Measurements from ENCODE around the gene DNAJC19.
"Not testable (repeated sequence)": the region's sequence is repeated elsewhere in the genome, so short reads cannot be mapped to it uniquely, and the experiment has no call there.

DNAJC19 gene

DNA sequence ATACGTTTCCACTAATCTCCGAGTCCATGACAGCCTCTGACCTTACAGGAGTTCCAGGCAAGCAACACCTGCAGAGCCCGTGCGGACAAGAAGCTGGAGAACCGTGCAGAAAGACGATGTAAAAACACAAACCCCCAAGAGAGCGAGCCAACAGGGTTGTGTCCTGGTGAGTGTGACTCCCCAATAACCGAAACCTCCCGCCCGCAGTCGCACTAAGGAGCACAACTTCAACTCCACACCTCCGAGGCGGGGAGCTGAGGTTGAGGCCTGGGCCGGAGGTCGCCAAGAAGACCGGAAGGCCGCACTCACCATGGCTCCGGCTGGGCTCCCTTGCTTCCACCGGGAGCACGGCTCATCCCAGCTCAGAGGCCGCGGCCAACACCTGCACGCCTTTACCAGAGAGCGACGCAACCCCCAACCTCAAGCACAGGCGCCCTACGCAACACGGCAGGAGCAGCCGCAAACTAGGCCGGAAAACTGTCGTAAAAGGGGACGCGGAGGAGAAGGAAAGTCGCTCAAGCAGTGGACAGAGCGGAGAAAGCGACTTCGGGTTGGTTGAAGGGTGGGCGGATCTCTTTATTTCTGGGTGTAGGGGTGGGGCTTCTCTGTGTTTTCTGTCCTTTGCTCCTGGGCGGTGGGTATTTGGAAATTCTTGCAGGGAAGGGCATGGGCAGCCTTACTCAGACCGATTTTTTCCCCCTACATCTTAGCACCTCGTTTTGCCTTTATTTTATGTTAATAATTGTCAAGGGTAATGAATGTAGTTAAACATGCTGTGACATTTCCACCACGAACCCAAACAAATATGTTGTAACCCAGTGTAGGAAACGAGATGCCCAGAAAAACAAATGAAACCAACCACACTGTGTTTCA is at the start of gene DNAJC19:
TSS of gene DNAJC19 (minus strand) at position 446 of the 873 bp plus-strand sequence. CDS start at position 312, 134 bp downstream.
- peak; percentile 48 to 96 (median 88) for DNase-seq

DNA sequence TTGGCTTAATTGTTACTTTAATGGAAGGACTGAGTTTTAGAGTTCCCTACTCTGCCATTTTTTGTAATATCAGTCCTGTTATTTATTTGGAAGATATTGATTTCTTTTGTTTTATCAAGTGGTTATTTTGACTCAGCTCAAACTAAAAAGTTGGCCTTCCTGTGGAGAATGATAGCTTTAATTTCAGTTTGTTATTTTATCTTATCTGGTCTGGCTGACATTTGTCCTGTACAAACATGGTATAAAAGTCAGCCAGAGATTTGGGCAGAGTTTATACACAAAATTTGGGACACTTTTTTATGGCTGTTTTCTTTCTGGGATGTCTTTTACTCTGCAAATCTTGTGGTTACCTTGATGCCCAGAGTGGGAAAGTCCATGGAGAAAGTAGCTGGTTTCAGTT is 41.4 kb upstream of the DNAJC19 start:
- no peak for DNase-seq

DNA sequence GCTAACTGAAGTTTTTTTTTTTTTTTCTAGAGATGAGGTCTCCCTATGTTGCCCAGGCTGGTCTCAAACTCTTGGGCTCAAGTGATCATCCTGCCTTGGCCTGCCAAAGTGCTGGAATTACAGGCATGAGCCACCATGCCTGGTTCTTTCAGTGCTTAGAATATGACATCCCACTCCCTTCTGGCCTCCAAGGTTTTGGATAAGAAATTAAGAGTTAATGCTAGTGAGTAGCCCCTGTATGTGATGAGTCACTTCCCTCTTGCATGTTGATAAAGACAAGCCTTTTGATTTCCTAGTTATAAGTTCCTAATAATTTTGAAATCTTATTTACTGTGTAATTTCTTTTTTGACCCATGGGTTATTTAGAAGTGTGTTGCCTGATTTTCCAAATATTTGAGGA is 35.7 kb upstream of the DNAJC19 start:
- no peak for DNase-seq

DNA sequence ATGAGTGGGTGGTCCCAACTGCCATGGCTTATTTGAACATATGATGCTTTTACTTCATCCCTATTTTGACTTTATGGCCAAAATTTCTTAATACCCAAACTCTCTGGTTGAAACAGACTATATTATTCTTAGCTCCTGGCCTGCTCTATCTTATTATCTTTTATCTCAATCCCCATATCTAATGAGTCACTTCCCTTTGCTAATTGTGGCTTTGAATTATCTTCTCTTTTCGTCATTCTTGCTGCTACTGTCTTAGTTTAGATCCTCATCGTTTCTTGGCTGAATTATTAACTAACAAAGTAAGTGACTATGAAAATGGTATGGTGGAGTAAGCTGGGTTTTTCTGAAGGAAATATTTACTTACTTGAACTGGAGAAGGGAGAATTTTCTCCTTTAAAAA is 28.2 kb upstream of the DNAJC19 start:
- DNase-seq: no peak

DNA sequence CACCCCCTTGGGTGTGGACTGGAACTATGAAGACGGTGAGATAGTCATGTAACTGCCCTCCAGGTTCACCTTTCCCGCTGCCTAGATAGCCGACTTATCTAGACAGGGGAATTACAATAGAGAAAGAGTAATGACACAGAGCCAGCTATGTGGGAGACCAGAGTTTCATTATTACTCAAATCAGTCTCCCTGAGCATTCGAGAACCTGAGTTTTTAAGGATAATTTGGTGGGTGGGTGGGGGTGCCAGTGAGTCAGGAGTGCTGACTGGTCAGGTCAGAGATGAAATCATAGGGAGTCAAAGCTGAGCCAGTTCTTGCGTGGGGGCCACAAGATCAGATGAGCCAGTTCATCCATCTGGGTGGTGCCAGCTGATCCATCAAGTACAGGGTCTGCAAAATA is 19.7 kb upstream of the DNAJC19 start:
- DNase-seq: no peak

DNA sequence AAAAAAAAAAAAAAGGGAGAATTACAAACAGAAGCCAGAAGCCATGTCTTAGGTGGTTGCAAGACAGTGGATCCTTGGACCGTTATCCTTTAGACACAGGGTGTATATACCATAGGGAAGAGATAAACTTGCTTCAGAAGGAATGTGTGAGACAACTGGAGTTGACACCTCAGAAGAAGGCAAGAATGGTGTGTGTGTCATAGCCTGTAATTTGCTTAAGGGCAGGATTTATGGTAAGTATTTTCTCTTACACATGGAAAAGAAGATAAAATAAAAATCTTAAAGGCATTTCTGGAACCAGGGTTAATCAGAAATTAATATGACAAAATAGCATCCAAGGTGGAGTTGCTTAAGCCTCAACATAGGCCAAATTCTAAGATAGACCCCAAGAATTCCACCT is 19.3 kb upstream of the DNAJC19 start:
- no peak for DNase-seq

DNA sequence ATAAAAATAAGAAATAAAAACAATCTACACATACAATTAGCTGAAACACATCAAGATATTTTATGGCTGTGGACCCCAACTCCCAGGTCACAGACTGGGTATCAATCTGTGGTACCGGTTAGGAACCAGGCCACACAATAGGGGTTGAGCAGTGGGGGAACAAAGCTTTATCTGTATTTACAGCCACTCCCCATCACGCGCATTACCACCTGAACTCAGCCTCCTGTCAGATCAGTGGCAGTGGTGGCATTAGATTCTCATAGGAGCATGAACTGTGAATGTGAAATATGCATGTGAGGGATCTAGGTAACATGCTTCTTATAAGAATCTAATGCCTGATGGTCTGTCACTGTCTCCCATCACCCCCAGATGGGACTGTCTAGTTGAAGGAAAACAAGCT is 17.7 kb upstream of the DNAJC19 start:
- DNase-seq: no peak

DNA sequence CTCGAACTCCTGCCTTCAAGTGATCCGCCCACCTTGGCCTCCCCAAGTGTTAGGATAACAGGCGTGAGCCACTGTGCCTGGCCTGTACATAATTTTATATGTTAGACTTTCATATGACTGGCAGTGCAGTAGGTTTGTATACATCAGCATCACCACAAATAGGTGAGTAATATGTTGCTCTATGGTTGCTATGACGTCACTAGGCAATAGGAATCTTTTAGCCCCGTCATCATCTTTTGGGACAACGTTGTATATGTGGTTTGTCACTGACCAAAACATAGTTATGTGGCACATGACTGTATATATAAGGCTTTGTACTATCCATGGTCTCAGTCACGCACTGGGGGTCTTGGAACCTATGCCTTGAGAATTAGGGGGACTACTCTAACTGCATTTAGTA is 17.0 kb upstream of the DNAJC19 start:
- DNase-seq: no peak

DNA sequence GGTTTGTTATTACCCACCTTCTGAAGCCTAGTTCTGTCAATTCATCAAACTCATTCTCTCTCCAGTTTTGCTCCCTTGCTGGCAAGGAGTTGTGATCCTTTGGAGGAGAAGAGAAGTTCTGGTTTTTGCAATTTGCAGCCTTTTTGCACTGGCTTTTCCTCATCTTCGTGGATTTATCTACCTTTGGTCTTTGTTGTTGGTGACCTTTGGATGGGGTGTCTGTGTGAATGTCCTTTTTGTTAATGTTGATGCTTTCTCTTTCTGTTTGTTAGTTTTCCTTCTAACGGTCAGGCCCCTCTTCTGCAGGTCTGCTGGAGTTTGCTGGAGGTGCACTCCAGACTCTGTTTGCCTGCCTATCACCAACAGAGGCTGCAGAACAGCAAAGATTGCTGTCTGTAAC is 13.9 kb upstream of the DNAJC19 start:
- DNase-seq: not testable (repeated sequence)

DNA sequence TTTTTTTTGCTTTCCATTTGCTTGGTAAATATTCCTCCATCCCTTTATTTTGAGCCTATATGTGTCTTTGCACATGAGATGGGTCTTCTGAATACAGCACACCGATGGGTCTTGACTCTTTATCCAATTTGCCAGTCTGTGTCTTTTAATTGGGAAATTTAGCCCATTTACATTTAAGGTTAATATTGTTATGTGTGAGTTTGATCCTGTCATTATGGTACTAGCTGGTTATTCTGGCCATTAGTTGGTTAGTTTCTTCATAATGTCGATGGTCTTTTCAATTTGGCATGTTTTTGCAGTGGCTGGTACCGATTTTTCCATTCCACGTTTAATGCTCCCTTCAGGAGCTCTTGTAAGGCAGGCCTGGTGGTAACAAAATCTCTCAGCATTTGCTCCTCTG is 12.8 kb upstream of the DNAJC19 start:
- DNase-seq: not testable (repeated sequence)

DNA sequence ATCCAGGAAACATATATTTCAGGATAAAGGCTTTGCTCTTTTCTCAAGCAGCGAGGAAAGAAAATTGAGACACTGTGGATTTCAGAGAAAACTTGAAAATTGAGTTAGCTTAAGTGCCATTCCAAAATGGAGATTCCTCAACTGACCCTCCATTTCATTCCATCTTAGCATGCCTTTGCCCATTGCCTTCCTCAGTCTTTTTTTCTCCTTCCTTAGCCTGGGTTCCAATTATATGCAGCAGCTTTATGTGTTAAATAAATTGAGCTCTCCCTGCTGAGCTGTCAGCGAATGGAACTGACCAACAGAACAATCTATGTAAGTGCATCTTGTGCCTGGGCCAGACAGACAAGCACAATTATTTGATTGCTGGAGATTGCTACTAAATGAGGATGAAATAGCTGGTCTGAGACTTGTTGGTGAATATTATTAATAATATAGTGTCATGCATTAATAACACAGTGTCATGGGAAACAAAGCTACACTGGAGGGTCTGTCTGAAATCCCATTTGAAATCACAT is 6.9 kb upstream of the DNAJC19 start:
- no peak for DNase-seq

DNA sequence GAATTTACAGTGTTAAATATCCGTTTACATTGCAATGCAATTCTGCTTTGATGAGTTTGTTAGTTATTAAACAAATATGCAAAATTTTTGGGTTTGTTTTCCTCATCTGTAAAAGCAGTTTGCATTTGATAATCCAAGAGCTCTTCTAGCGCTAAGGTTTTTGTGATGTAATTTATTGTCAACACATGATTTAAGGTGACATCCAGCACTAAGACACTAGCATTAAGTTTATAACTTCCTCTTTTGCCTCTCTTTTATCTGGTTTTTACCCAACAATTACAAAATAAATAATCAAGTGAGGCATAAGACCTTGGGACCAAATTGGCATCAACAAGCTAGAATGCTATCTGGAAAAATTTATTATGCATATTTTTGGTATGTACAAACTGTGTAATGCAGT is 969 bp upstream of the DNAJC19 start:
- no peak for DNase-seq

DNA sequence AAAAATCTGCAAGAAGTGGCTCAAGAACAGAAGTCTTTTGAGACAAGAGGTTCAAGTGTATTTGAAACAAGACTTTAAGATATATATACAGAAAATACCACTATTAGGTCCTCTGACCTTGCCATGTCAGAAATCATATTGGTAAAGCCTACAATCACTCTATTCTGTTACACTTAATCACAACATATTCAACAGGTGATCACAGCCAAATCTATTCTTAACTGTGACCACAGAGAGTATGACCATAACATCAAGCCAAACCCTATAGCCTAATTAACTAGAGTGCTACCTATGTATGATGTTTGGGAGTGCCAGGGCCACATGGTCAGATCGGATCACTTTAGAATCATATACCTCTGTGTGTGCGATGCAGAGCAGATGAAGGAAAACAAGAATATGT is 2.2 kb downstream of the DNAJC19 start:
- no peak for DNase-seq

DNA sequence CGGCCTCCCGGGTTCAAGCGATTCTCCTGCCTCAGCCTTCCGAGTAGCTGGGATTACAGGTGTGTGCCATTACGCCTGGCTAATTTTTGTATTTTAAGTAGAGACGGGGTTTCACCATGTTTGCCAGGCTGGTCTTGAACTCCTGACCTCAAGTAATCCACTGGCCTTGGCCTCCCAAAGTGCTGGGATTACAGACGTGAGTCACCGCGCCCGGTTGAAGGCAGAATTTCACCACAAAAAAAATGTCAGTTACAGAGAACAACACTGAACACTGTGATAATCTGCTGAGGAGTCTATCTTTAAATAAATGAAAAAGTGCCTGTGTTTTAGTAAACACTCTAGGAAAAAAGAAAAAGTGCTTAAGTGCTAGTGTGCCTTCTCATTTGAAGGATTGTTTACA is 3.2 kb downstream of the DNAJC19 start:
- not testable (repeated sequence) for DNase-seq

DNA sequence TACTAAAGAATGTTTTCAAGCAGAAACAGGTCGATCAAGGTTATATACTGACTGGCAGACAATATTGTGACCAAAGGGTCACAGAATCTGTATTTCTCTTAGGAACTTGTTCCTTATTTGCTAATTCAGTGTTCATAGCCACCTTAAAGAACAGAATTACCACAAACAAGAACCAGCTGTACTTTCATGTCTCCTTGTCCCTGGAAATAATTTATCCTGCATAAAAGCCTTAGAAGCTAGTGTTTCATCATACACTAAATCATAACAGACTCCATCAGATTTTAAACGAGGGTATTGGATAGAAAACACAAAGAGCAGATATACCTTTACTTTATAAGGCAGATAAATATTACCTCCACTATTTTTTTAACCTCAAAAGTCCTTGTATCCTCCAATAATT is 6.4 kb downstream of the DNAJC19 start:
- DNase-seq: no peak

DNA sequence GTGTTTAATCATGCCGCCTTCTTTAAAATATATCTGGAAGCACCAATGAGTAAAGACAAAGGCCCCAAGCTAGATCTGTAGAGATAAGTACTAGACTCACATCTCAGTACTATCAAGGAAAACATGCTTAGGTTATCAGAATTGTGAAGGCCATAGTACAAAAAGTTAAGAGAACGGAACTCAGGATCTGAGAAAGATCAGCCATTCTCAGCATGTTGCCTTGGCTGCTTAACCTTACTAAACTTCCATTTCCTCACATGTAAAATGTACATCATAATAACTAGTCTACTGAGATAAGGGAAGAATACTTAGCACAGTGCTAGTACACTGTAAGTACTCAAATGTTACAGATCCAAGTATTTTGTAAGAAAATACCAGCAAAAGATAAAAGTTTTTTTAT is 7.6 kb downstream of the DNAJC19 start:
- no peak for DNase-seq

DNA sequence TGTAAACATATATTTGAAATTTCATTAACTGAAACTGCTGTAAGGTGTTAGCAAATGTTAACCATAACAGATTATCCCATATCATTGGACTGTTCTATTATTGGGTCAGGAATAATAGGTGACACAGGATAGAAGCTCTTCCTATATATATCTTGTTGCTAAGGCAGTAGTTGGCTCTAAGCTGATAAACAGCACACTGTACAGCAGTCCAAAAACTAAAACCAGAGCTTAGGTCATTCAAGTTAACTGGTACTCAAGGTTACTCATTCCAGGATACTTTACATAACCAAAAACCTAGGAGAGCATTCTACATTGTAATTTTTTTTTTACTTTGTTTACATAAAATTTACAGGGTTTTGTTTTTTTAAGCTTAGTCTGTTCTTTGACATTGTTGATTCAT is 8.9 kb downstream of the DNAJC19 start:
- DNase-seq: no peak

DNA sequence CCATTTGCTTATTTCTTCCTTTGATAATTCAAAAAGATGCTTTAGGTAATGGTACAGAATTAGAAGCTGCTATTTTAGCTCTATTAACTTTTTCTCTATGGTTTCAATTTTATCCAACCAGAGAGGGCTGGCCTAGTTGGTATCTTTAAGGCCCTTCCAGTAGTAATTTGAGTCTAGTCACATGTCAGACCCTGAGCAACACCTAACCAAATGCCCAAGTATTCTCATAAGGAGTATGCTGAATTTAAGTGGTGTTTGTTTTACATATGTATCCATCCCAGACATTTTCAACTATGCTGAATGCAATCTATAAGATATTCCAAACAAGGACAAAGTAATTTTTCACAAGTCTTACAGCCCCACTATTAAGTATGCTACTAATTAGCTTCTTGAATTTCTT is 9.6 kb downstream of the DNAJC19 start:
- DNase-seq: no peak

DNA sequence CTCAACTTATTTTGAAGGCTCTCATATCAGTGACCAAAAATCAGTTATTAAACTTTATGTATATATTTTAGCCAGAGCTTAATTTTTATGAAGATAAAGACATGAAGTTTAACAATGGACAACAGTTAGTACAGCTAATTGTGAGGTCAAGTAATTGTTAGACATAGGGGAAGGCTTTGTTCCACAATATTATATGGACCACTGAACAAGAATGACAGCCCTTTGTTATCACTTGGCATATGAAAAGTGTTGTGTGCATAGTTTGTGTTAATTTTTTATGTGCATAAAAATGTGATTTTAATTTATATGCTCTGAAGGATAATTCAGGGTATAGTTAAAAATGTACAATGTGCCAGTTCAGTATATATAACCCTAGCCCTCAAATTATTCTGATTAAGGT is 12.0 kb downstream of the DNAJC19 start:
- DNase-seq: no peak

DNA sequence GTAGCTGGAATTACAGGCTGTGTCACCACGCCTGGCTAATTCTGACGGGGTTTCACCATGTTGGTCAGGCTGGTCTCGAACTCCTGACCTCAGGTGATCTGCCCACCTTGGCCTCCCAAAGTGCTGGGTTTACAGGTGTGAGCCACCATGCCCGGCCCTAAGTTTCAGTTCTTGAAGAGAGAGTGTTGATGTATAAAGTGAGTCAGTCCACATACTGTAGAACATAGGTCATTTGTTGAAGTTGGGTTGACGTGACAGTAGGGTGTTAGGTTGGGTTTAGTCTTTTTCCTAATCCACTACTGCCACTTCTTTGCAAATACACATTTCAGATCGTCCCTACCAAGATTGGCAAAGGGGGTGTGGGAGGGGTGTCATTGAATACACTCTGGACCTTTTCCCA is 15.2 kb downstream of the DNAJC19 start:
- no peak for DNase-seq

DNA sequence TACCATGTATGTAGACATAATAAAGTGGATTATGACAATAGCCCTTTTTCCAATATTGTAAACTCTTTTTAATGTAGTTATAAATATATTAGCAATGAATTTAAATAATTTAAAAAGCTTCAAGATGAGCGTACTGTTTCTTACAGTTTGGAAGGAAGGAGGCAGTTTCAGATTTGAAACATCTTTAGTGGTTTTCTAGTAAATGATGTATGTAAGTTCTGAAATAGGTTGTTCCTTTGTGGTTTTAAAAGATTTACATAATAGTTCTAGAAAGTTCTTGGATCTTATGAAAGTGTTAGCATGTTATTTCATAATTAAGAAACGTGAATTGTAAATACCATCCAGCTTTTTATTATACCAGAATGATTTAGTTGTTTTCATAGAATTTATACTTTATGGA is 16.0 kb downstream of the DNAJC19 start:
- DNase-seq: no peak

DNA sequence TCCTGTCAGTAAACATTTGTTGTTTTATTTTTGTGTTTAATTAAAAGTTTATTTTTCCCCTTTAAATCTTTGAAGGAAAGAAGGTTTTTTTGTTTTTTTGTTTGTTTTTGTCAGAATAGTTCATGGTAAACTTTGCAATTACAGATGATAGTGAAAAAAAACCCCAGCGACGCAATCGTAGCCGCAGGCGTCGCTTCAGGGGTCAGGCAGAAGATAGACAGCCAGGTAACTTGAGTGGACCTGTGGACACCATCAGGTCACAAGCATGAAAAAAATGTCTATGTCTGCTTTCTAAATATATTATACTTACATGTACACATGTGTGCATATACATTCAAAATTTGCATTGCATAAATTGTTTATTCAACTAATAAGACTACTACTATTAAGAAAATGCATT is 18.6 kb downstream of the DNAJC19 start:
- DNase-seq: no peak

DNA sequence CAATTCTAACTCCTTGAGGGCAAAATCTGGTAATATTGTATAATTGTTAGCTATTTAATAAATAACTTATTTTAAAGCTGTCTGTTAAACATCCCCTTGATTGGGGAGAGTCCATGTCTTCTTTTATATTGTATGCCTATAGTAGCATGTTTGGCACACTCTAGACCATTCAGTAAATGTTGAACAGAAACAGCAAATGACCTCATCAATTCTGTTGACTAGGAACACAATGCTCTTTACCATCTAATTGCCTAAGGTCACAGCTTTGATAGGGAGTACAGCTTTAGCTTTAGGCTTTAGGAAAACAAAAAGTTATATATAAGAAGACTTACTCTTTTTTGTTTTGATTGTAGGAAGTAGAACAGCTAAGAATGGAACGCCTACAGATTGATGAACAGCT is 27.0 kb downstream of the DNAJC19 start:
- DNase-seq: no peak

DNA sequence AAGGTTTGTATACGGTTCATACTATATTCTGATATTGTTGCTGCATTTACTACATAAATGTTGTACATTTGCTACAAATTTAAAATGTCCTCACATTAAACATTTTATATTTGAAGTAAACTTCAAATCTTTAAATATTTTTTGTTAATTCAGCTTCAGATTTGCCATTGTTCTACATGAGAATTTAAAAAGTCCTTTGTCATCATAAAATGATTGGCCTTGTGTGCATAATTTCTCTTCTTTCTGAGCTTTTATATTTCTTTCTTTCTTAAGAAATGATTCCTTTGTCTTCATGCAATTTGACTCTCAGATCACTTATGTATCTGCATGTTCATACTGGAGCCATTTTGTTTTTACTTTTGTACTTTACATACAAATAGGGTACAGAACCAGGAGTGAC is 28.0 kb downstream of the DNAJC19 start:
- DNase-seq: no peak
